Thyroid gland (tissue), 4 donors: Measurements from ENCODE around the gene PAGR1.

Experiments
- CTCF ChIP-seq, 6 experiments: fragments of 200-600 bp in 3 of 6; fragments of 450-650 bp in 3 of 6; sonication (generic) in 3 of 6; IDR thresholded peaks; one replicate each; pipeline ENCODE4 v1.5.1; 2016 to 2019; ENCODE audit warnings: antibody characterized with exemption in 6 of 6, mild to moderate bottlenecking in 2 of 6, inconsistent platforms in 1 of 6, moderate library complexity in 1 of 6
- POLR2A ChIP-seq, 2 donors: fragments of 450-650 bp; IDR thresholded peaks; one replicate each; pipeline ENCODE4 v1.6.1; 2017; ENCODE audit warnings: antibody characterized with exemption in 2 of 2, mild to moderate bottlenecking in 2 of 2, moderate library complexity in 1 of 2

- TF ChIP-seq CTCF (IDR thresholded peaks at IDR 0.05): no peak
- no peak for TF ChIP-seq POLR2A (IDR thresholded peaks at IDR 0.05)
Measured at GRCh38 chr16:29860218-29860617, 44.3 kb downstream of the PAGR1 start.
